ENCODE results near the gene TACC2. TPM values are rescaled to one million over a fixed set of nuclear protein-coding genes. Genes with fewer than 3 reads are reported as not detected.
"Not testable (repeated sequence)": the region's sequence is repeated elsewhere in the genome, so short reads cannot be mapped to it uniquely, and the experiment has no call there.

The TACC2 gene
- total RNA-seq, 1 donor from 2014 or later = 76.4 TPM

- H3K9me3 ChIP-seq = no peaks in the 10 kb centered on the region
- H3K4me1 ChIP-seq = peaks cover 12% of the 10 kb centered on the region
- H3K27ac ChIP-seq = no peak overlapping the region
- no peaks in the 10 kb centered on the region for H3K36me3 ChIP-seq
- TF ChIP-seq POLR2A (IDR thresholded peaks at IDR 0.05) (no peak), CTCF (IDR thresholded peaks at IDR 0.05) (no peak), POLR2AphosphoS5 (IDR thresholded peaks at IDR 0.05; ENCODE audit: insufficient read depth in 1 of 2, low read depth in 1 of 2) (no peak)
- no peak for DNase-seq (ENCODE audit: extremely low spot score in 2 of 2)
- no peaks in the 10 kb centered on the region for H3K27me3 ChIP-seq
- intact Hi-C loops (cut with DNase I) = no loop called here
- H3K4me3 ChIP-seq = no peak overlapping the region
Observed at GRCh38 chr10:122014652-122015248, 25.8 kb downstream of the TACC2 start.

- Histone ChIP-seq H3K4me3 (peak overlapping the region in 1 of 2 donors; percentile 23), H3K4me1 (peaks cover 12% of the 10 kb centered on the region), H3K27ac (peak overlapping the region; percentile 65)
- H3K36me3 ChIP-seq; H3K9me3 ChIP-seq; H3K27me3 ChIP-seq; intact Hi-C loops (cut with DNase I); DNase-seq (ENCODE audit: extremely low spot score in 2 of 2): not testable (repeated sequence)
Observed at GRCh38 chr10:122017926-122018325, 29.0 kb downstream of the TACC2 start.

GRCh38 chr10:122018491-122018890, 29.5 kb downstream of the TACC2 start:
- no peaks in the 10 kb centered on the region for H3K36me3 ChIP-seq
- no peak for DNase-seq (ENCODE audit: extremely low spot score in 2 of 2)
- H3K4me3 ChIP-seq = peak overlapping the region; percentile 8 to 23
- intact Hi-C loops (cut with DNase I) = no loop called here
- no peak for TF ChIP-seq POLR2A (IDR thresholded peaks at IDR 0.05)
- TF ChIP-seq POLR2AphosphoS5 (IDR thresholded peaks at IDR 0.05; ENCODE audit: insufficient read depth in 1 of 2, low read depth in 1 of 2) = no peak
- TF ChIP-seq CTCF (IDR thresholded peaks at IDR 0.05) = no peak
- peaks cover 12% of the 10 kb centered on the region for H3K4me1 ChIP-seq
- H3K27ac ChIP-seq = peak overlapping the region; percentile 65
- no peaks in the 10 kb centered on the region for H3K9me3 ChIP-seq
- no peaks in the 10 kb centered on the region for H3K27me3 ChIP-seq

GRCh38 chr10:122018951-122019413, 30.0 kb downstream of the TACC2 start:
- intact Hi-C loops (cut with DNase I) = no loop called here
- DNase-seq (ENCODE audit: extremely low spot score in 2 of 2) = no peak
- H3K4me1 ChIP-seq = peaks cover 12% of the 10 kb centered on the region
- H3K9me3 ChIP-seq = no peaks in the 10 kb centered on the region
- H3K4me3 ChIP-seq = peak overlapping the region; percentile 8 to 23
- peak overlapping the region; percentile 65 for H3K27ac ChIP-seq
- TF ChIP-seq CTCF (IDR thresholded peaks at IDR 0.05) (no peak), POLR2A (IDR thresholded peaks at IDR 0.05) (no peak), POLR2AphosphoS5 (IDR thresholded peaks at IDR 0.05; ENCODE audit: insufficient read depth in 1 of 2, low read depth in 1 of 2) (no peak)
- H3K27me3 ChIP-seq = no peaks in the 10 kb centered on the region
- H3K36me3 ChIP-seq = no peaks in the 10 kb centered on the region

GRCh38 chr10:122019414-122019975, 30.5 kb downstream of the TACC2 start:
- H3K27me3 ChIP-seq = no peaks in the 10 kb centered on the region
- no peaks in the 10 kb centered on the region for H3K36me3 ChIP-seq
- H3K27ac ChIP-seq = peak overlapping the region; percentile 30
- H3K4me3 ChIP-seq = peak overlapping the region; percentile 8 to 23
- TF ChIP-seq POLR2AphosphoS5 (IDR thresholded peaks at IDR 0.05; ENCODE audit: insufficient read depth in 1 of 2, low read depth in 1 of 2) (peak in 1 of 2 donors; percentile 47), POLR2A (IDR thresholded peaks at IDR 0.05) (peak in 1 of 2 donors; percentile 17), CTCF (IDR thresholded peaks at IDR 0.05) (no peak)
- H3K9me3 ChIP-seq = no peaks in the 10 kb centered on the region
- intact Hi-C loops (cut with DNase I) = no loop called here
- DNase-seq (ENCODE audit: extremely low spot score in 2 of 2) = no peak
- H3K4me1 ChIP-seq = peaks cover 12% of the 10 kb centered on the region

Data from vagina (tissue), 2 donors.